ENCODE results near the gene MPPE1. TPM values are rescaled to one million over a fixed set of nuclear protein-coding genes. Genes with fewer than 3 reads are reported as not detected.

MPPE1 gene
- total RNA-seq, 1 donor from 2014 or later = 49.4 TPM

- no peaks in the 10 kb centered on the region for H3K27me3 Mint-ChIP-seq (ENCODE audit: unreplicated experiment)
- no peaks in the 10 kb centered on the region for H3K9me3 Mint-ChIP-seq (ENCODE audit: unreplicated experiment)
- no peak for TF ChIP-seq CTCF (IDR thresholded peaks at IDR 0.05)
- DNase-seq (ENCODE audit: extremely low spot score, unreplicated experiment) = no peak
- no peaks in the 10 kb centered on the region for H3K36me3 Mint-ChIP-seq (ENCODE audit: unreplicated experiment)
- H3K4me3 Mint-ChIP-seq (ENCODE audit: unreplicated experiment) = no peak overlapping the region
- H3K27ac Mint-ChIP-seq (ENCODE audit: unreplicated experiment) = no peak overlapping the region
- H3K4me1 Mint-ChIP-seq (ENCODE audit: unreplicated experiment) = peaks cover 9% of the 10 kb centered on the region
These were observed 68.6 kb downstream of the MPPE1 start for GRCh38 chr18:11839556-11839955.

GRCh38 chr18:11834772-11835171 lies 73.3 kb downstream of the MPPE1 start:
- Mint-ChIP-seq H3K9me3 (ENCODE audit: unreplicated experiment) (no peaks in the 10 kb centered on the region), H3K27me3 (ENCODE audit: unreplicated experiment) (no peaks in the 10 kb centered on the region), H3K4me1 (ENCODE audit: unreplicated experiment) (no peaks in the 10 kb centered on the region), H3K36me3 (ENCODE audit: unreplicated experiment) (no peaks in the 10 kb centered on the region), H3K27ac (ENCODE audit: unreplicated experiment) (no peak overlapping the region), H3K4me3 (ENCODE audit: unreplicated experiment) (no peak overlapping the region)
- no peak for TF ChIP-seq CTCF (IDR thresholded peaks at IDR 0.05)
- DNase-seq (ENCODE audit: extremely low spot score, unreplicated experiment) = no peak

Other genes with a start within 250 kb of the MPPE1 start
- gene GNAL, start 219.1 kb downstream of the MPPE1 start, total RNA-seq = 1.2 and 1.3 TPM in 2 replicates
- gene CHMP1B, start 56.9 kb downstream of the MPPE1 start, total RNA-seq = 45.6 and 50.3 TPM in 2 replicates
- gene IMPA2, start 73.2 kb upstream of the MPPE1 start, total RNA-seq = 9.0 and 9.2 TPM in 2 replicates
- not detected in 2 replicates for gene ANKRD62, start 185.5 kb upstream of the MPPE1 start, total RNA-seq

Measured in osteocyte (in vitro differentiated cells).